ENCODE data around the gene LIX1L.
A peak's percentile ranks its signal among the peaks of the same experiment; 100 is the strongest.
"Not testable (repeated sequence)": the region's sequence is repeated elsewhere in the genome, so short reads cannot be mapped to it uniquely, and the experiment has no call there.

Gene LIX1L

DNA sequence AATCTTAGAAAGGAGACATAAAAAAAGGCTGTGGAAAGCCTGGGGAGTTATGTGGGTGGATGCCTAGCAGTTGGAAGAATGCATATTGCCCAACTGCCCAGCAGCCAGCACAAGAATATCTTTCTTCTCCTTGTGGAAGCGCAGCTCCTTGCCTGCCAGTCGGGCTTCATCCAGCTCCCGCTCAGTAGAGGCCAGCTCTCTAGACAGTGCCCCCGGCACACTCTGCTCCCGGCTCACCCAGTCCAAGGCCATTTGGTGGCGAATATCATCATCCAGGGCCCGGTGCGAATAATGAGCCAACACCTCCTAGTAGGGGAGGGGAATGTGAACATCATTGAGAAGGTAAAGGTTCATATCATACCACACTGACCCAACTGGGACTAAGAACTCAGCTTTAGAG, 21.6 kb downstream of the LIX1L start:
- DNase-seq (ENCODE audit: low read depth): no peak

DNA sequence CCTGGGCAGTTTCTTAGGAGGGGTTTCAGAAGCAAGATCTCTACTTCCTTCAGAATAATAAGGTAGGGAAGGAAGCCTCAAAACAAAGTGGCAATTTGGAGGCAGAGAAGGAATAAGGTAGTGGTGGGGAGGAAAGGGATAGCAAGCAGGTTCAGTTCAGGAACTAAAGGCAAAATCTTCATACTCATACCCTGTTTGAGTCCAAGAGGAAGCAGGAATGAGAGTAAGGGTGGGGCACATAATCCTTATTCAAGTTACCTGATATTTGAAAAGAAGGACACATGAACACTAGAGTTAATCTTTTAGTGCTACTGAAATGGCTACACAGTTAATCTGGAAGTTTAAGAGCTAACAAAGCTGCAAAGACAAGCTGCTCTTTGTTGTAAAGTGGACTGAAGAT, 22.1 kb downstream of the LIX1L start:
- no peak for DNase-seq (ENCODE audit: low read depth)

- DNase-seq (ENCODE audit: low read depth): not testable (repeated sequence)
Measured at GRCh38 chr1:145932522-145933009, 25.3 kb downstream of the LIX1L start.

DNA sequence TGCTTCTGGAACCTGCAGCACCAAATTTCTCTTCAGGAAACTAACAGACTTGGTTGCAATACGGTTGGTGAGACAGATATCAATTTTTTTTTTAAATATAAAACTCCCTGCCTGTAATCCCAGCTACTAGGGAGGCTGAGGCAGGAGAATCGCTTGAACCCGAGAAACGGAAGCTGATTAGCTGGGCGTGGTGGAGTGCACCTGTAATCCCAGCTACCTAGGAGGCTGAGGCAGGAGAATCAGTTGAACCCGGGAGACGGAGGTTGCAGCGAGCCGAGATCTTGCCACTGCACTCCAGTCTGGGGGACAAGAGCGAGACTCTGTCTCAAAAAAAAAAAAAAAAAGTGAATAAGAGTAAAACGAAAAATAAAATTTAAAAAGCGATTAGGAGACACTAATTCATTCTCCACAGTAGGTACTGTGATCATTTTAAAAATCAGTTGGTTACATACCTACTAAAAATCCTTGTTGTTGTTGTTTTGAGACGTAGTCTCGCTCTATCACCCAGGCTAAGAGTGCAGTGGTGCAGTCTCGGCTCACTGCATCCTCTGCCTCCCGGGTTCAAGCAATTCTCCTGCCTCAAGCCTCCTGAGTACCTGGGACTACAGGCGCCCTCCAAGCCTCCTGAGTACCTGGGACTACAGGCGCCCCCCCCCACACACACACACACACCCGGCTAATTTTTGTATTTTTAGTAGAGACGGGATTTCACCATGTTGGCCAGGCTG, 29.7 kb downstream of the LIX1L start:
- DNase-seq (ENCODE audit: low read depth): no peak

DNA sequence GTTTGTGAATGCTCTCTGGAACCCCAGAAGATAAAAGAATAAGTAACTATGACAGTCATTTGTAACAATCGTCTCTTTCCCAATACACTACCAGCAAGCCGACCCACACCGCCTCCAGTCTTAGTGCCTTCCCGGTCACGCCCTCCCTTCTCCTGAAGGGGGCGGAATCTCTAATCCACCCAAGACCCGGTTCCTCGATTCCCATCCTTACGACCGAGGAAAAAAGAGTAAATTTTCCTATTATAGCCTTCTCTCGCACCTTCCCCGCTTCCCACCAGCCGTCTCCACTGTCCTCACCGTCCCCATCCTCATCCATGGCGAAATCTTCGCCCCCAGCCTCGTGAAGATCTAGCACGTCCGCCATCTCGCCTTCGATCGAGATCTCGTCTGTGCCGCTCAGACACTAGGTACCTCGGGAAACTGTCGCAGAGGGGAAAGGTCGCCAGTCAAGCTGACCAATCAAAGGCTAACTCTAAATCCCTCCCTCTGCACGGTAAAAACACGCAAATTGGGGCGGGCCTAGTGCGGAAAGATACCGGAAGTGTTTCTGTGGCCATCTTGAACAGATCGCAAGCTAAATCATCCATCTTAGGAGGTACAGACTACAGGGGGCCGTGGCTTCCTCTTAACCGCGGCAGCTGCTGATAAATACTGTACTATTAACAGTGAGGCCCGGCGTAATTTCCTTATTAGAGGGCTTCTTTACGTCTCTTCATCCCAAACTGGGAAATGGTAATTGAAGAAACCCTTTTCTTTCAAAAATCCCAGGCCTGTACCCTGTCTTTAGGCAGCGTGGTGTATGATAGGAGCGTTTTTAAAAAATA, 30.5 kb downstream of the LIX1L start, which contains the start of gene RBM8A:
RBM8A (minus strand) TSS at position 422 of the 824 bp plus-strand sequence; CDS start at position 364, 58 bp downstream.
- peak; percentile 59 for DNase-seq (ENCODE audit: low read depth)

- no peak for DNase-seq (ENCODE audit: low read depth)
Measured at GRCh38 chr1:145926686-145927062, 31.1 kb downstream of the LIX1L start.

GRCh38 chr1:145922266-145922665, 35.6 kb downstream of the LIX1L start:
- DNase-seq (ENCODE audit: low read depth): no peak

DNA sequence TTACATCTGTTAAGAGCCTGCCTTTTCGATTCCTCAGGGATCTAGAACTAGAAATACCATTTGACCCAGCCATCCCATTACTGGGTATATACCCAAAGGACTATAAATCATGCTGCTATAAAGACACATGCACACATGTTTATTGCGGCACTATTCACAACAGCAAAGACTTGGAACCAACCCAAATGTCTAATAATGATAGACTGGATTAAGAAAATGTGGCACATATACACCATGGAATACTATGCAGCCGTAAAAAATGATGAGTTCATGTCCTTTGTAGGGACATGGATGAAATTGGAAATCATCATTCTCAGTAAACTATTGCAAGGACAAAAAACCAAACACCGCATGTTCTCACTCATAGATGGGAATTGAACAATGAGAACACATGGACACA, 37.5 kb downstream of the LIX1L start:
- DNase-seq (ENCODE audit: low read depth): not testable (repeated sequence)

DNA sequence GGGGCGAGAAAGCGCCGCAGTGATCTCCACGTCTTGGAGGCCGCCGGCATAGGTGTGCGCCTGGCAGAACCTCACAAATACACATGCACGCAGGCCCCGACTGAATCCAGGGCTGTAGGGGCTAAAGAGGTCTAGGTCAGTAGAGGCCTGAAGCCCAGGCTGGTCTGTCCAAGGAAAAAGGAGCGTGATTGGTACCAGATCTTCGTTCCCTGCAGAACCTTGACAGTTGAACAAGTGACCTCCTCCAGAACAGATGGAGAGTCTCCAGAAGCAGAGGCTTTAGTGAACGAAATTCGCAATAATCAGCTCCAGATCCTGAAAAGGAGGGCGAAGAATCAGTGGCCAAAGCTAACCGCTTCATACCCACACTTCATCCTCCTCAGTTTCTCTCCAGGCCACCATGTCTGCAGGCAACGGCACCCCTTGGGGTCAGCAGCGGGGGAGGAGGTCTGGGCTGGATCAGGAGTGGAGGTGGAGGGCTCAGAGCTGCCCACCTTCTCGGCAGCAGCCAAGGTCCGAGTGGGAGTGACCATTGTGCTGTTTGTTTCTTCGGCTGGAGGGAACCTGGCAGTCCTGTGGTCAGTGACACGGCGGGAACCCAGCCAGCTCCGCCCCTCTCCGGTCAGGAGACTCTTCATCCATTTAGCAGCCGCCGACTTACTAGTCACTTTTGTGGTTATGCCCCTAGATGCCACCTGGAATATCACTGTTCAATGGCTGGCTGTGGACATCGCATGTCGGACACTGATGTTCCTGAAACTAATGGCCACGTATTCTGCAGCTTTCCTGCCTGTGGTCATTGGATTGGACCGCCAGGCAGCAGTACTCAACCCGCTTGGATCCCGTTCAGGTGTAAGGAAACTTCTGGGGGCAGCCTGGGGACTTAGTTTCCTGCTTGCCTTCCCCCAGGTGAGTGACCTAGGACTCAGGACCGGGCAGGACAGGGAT, 38.6 kb downstream of the LIX1L start:
- DNase-seq (ENCODE audit: low read depth): no peak

DNA sequence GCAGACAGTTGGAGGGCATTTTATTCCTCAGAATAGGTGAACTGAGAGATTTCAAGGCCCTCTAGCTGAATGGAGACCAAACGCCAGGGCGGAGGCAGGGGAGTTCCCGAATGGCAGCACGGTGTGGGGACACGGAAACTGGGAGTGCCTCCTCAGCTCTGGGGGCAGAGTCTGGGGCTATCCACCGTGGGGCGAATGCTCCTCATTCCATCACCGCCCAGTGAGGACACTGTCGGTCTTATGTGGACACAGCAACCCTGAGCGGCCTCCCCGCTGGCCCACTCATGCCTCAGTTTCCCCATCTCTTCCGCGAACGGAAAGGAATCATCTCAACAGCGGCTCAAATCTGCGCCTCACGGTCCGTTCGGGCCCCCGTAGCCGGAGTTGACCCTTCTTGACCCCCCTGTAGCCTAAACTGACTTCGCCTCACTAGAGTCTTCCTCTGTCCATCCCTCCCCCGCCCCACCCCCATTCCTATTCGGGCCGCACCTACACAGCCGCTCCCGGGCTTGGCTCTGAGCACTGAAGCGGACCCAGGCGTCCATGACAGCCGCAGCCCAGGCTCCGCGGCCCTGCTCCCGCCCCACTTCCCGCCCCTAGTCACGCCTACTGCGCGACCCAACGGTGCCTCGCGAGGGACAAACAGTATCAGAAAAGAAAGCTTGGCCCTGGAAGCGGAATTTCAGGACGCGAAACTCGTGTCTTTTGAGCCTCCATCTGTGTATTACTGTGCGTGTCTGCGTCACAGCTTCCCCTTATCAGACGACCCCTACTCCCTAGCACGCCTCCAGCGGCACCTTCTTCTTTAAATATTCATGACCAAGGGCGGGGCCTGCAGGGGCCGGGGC, 39.4 kb downstream of the LIX1L start, which contains the start of gene PEX11B:
PEX11B (minus strand) TSS at position 574 of the 848 bp plus-strand sequence; CDS start at position 545, 29 bp downstream.
- DNase-seq (ENCODE audit: low read depth): peak; percentile 77

DNA sequence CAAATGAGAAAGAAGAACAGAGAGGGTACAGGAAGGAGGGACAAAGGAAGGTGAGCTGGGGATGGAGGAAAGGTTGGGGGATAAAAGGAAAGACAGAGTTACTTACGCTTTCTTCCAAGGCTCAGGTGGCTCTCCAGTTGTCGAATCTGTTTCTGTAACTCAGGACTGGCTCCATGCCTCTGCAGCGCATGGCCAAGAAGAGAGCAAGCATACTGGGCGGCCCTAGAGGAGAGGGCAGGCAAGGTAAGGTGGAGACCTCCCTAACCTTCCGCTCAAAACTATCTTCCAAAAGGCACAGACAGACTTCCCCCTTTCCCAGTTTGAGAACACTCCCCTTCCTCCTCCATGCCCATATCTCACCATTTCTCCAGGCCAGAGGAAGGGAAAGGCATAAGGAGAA, 40.2 kb downstream of the LIX1L start:
- DNase-seq (ENCODE audit: low read depth): no peak

GRCh38 chr1:145916745-145917144, 41.1 kb downstream of the LIX1L start:
- DNase-seq (ENCODE audit: low read depth): no peak

GRCh38 chr1:145912128-145912641, 45.6 kb downstream of the LIX1L start:
- no peak for DNase-seq (ENCODE audit: low read depth)

DNA sequence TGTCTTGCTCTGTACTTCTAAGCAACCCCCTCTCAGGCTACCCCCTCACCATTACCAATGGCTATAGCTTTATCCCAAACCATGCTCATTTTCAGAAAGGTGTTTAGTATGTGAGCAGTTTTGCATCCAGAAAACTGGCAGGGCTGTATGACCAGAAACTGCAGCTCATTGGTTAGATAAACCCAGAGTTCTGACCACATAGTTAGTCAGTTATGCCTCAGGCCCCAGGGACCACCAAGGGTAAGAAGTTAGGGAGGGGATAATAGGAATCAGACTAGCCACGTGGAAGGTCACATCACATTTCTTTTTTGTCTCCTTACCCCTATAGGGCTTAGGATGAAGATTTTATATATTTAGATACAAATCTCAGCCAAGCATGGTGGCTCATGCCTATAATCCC, 49.2 kb downstream of the LIX1L start:
- no peak for DNase-seq (ENCODE audit: low read depth)

- no peak for DNase-seq (ENCODE audit: low read depth)
Measured at GRCh38 chr1:145906954-145907753, 50.7 kb downstream of the LIX1L start.

DNA sequence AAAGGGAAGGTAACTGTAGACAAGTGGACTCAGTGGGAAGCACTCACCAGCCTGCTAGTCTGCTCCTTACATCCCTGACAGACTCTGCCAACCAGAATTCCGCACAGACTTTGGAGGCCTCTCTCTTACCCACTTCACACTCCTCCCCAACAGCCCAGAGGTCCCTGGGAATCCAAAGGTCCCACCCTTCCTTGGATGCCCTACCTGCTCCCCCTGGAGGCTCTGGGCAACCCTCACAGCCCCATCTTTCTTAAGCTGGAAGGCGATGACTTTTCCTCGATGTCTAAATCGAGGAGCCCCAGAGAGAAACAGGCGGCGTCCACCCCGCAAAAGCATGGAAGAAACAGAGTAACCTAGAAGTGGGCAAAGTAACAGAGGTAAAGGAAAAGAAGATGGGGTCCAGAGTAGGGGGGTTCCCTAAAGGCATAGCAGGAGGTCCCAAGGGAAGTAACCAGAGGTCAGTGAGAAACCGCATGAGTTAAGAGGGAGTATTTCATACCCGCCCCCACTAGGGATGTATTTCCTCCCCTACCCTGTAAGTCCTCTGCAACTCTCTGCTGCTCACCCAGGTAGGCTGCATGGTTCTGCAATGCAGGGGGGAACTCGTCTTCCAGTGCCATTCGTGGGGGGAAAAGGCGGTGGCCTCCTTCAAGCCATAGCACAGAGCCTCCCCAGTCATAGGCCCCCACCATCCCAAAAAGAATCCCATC, 56.4 kb downstream of the LIX1L start:
- no peak for DNase-seq (ENCODE audit: low read depth)

GRCh38 chr1:145898756-145899155, 59.1 kb downstream of the LIX1L start:
- DNase-seq (ENCODE audit: low read depth): no peak

DNA sequence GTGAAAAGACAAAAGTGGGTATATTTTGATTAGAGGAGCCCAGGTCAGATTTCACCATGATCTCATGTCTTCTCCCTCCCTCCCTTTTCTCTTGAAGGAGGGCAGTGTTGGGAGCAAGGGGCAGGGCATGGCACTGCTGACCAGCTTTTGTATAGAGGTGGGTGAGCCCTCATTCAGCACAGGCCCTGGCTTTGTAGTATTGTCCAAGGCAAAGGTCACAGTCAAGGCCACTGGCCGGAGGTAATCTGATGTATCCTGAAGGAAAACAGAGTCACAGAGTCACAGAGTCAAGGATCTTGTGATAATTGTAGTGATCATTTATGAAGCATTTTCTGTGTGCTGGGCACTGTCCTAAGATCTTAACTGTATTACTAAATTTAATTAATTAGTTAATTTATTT, 59.8 kb downstream of the LIX1L start:
- no peak for DNase-seq (ENCODE audit: low read depth)

GRCh38 chr1:145895471-145895870, 62.3 kb downstream of the LIX1L start:
- DNase-seq (ENCODE audit: low read depth): no peak

Measured in stimulated activated CD8-positive, alpha-beta memory T cell treated with anti-CD3 and anti-CD28 coated beads, Interleukin-15, amount 100 ng/mL, for 24 hours (primary cell).